Uterus (tissue), 4 donors: ENCODE measurements around the gene C3orf70. TPM values are rescaled to one million over a fixed set of nuclear protein-coding genes. Genes with fewer than 3 reads are reported as not detected.

Experiments
- DNase-seq, 2 donors: peaks; one replicate each; pipeline ENCODE4 v3.0.0-alpha.2; 2019 to 2020
- H3K27ac ChIP-seq, 2 donors: fragments of 200-600 bp; sonication (generic); 1 replicate in 1 of 2; 2 replicates in 1 of 2; pipeline ENCODE4 v1.5.1; 2016 to 2018
- H3K27me3 ChIP-seq, 2 donors: fragments of 200-600 bp; sonication (generic); one replicate each; pipeline ENCODE4 v1.5.1; 2018 to 2019; ENCODE audit warnings: control low read depth in 1 of 2
- H3K36me3 ChIP-seq, 2 donors: fragments of 200-600 bp; sonication (generic); one replicate each; pipeline ENCODE4 v1.5.1; 2019; ENCODE audit warnings: control low read depth in 1 of 2
- H3K4me1 ChIP-seq, 2 donors: fragments of 200-600 bp; sonication (generic); one replicate each; pipeline ENCODE4 v1.5.1; 2018 to 2019; ENCODE audit warnings: control low read depth in 1 of 2
- H3K4me3 ChIP-seq, 2 donors: fragments of 200-600 bp; sonication (generic); 1 replicate in 1 of 2; 2 replicates in 1 of 2; pipeline ENCODE4 v1.5.1; 2018 to 2019; ENCODE audit warnings: mild to moderate bottlenecking in 1 of 2
- H3K9me3 ChIP-seq, 2 donors: fragments of 200-600 bp; sonication (generic); one replicate each; pipeline ENCODE4 v1.5.1; 2019; ENCODE audit warnings: control low read depth in 1 of 2
- CTCF ChIP-seq, 4 experiments: fragments of 200-600 bp in 2 of 4; fragments of 450-650 bp in 2 of 4; sonication (generic) in 2 of 4; IDR thresholded peaks; one replicate each; pipeline ENCODE4 v1.5.1; 2016 to 2019; ENCODE audit warnings: antibody characterized with exemption in 4 of 4, mild to moderate bottlenecking in 2 of 4, moderate library complexity in 1 of 4
- POLR2A ChIP-seq, 2 donors: fragments of 450-650 bp; IDR thresholded peaks; one replicate each; pipeline ENCODE4 v1.6.1; 2016; ENCODE audit warnings: antibody characterized with exemption in 2 of 2, mild to moderate bottlenecking in 1 of 2, moderate library complexity in 1 of 2
- intact Hi-C: fragments of 100-400 bp; cut with DNase I; formaldehyde crosslinking; loops from one replicate; pipeline ENCODE4 v1.15.1; 2023; ENCODE audit warnings: low total_unique reads
- total RNA-seq, 4 donors: library from RNA; depleted of rRNA in 3 of 4; stranded (reverse); fragments of >200 nt in 3 of 4; gene quantifications; one replicate each; pipeline versions ENCODE4 v1.1.0 to v1.2.4, GENCODE V29; 2014 to 2023
- donor health status: DM: yes; HTN: yes; CAD: no.

C3orf70 gene
- total RNA-seq, 4 donors from 2014 or later, result 4.4 to 24.4 (median 16.9) TPM

DNA sequence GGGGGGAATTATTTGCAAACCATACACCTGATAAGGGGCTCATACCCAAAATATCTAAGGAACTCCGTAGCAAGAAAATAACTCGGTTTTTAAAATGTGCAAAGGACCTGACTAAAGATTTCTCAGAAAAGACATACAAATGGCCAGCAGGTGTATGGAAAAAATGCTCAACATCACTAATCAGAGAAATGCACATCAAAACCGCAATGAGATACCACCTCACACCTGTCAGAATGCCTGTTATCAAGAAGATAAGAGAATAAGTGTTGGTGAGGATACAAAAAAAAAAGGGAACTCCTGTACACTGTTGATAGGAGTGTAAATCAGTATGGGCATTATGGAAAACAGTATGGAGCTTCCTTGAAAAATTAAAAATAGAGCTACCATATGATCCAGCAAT, 89.4 kb downstream of the C3orf70 start:
- no peaks in the 10 kb centered on the region for H3K4me1 ChIP-seq
- H3K27me3 ChIP-seq, result no peaks in the 10 kb centered on the region
- H3K36me3 ChIP-seq, result no peaks in the 10 kb centered on the region
- H3K4me3 ChIP-seq, result no peak overlapping the region
- no peak overlapping the region for H3K27ac ChIP-seq
- no peak for DNase-seq
- TF ChIP-seq POLR2A (IDR thresholded peaks at IDR 0.05), result no peak
- no peak for TF ChIP-seq CTCF (IDR thresholded peaks at IDR 0.05)
- H3K9me3 ChIP-seq, result no peaks in the 10 kb centered on the region
- intact Hi-C loops, result no loop called here

GRCh38 chr3:185062191-185062590, 90.7 kb downstream of the C3orf70 start:
- H3K9me3 ChIP-seq, result peaks cover 0 to 3% of the 10 kb centered on the region in 2 donors
- DNase-seq, result no peak
- H3K4me3 ChIP-seq, result no peak overlapping the region
- intact Hi-C loops, result no loop called here
- H3K27ac ChIP-seq, result no peak overlapping the region
- no peaks in the 10 kb centered on the region for H3K27me3 ChIP-seq
- H3K4me1 ChIP-seq, result no peaks in the 10 kb centered on the region
- TF ChIP-seq POLR2A (IDR thresholded peaks at IDR 0.05) (no peak), CTCF (IDR thresholded peaks at IDR 0.05) (no peak)
- no peaks in the 10 kb centered on the region for H3K36me3 ChIP-seq

- no peaks in the 10 kb centered on the region for H3K27me3 ChIP-seq
- no peak overlapping the region for H3K4me3 ChIP-seq
- TF ChIP-seq POLR2A (IDR thresholded peaks at IDR 0.05), result no peak
- TF ChIP-seq CTCF (IDR thresholded peaks at IDR 0.05), result no peak
- H3K36me3 ChIP-seq, result no peaks in the 10 kb centered on the region
- H3K4me1 ChIP-seq, result no peaks in the 10 kb centered on the region
- DNase-seq, result no peak
- H3K9me3 ChIP-seq, result peaks cover 0 to 3% of the 10 kb centered on the region in 2 donors
- intact Hi-C loops, result no loop called here
- H3K27ac ChIP-seq, result no peak overlapping the region
Observed at GRCh38 chr3:185060655-185061054, 92.2 kb downstream of the C3orf70 start.

DNA sequence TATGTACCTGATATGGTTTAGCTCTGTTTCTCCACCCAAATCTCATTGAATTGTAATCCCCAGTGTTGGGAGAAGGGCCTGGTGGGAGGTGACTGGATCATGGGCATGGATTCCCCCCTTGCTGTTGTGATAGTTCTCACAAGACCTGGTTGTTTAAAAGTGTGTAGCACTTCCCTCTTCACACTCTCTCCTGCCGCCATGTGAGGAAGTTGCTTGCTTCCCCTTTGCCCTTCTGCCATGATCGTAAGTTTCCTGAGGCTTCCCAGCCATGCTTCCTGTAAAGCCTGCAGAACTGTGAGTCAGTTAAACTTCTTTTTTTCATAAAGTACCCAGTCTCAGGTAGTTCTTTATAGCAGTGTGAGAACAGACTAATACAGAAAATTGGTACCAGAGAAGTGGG, 93.1 kb downstream of the C3orf70 start:
- Histone ChIP-seq H3K27me3 (no peaks in the 10 kb centered on the region), H3K4me1 (no peaks in the 10 kb centered on the region), H3K36me3 (no peaks in the 10 kb centered on the region), H3K27ac (no peak overlapping the region), H3K9me3 (peaks cover 0 to 3% of the 10 kb centered on the region in 2 donors), H3K4me3 (no peak overlapping the region)
- no peak for DNase-seq
- no peak for TF ChIP-seq POLR2A (IDR thresholded peaks at IDR 0.05)
- no peak for TF ChIP-seq CTCF (IDR thresholded peaks at IDR 0.05)
- intact Hi-C loops, result no loop called here

DNA sequence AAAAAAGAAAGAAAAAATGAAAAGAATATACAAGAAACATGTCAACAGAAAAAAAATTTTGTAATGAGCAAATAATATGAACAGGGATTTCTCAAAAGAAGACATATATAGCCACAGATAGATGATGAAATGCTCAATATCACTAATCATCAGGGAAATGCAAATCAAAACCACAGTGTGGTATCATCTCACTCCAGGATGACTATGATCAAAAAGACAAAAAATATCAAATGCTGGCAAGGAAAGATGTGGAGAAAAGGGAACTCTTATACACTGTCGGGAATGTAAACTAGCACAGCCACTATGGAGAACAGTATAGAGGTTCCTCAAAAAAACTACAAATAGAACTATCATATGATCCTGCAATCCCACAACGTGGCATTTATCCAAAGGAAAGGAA, 94.1 kb downstream of the C3orf70 start:
- intact Hi-C loops, result no loop called here
- no peaks in the 10 kb centered on the region for H3K36me3 ChIP-seq
- no peak overlapping the region for H3K27ac ChIP-seq
- H3K27me3 ChIP-seq, result no peaks in the 10 kb centered on the region
- no peak for DNase-seq
- no peaks in the 10 kb centered on the region for H3K4me1 ChIP-seq
- H3K4me3 ChIP-seq, result no peak overlapping the region
- TF ChIP-seq POLR2A (IDR thresholded peaks at IDR 0.05) (no peak), CTCF (IDR thresholded peaks at IDR 0.05) (no peak)
- peaks cover 0 to 3% of the 10 kb centered on the region in 2 donors for H3K9me3 ChIP-seq
